ENCODE measurements around the gene MELTF. TPM values are rescaled to one million over a fixed set of nuclear protein-coding genes. Genes with fewer than 3 reads are reported as not detected.

Gene MELTF
- total and polyA plus RNA-seq, 2 experiments from 2014 or later, result 0.86 to 1.1 TPM

GRCh38 chr3:196985298-196985697 is 44.3 kb downstream of the MELTF start:
- Histone ChIP-seq H3K79me2 (ENCODE audit: insufficient read depth) (no peaks in the 10 kb centered on the region), H3K4me1 (ENCODE audit: insufficient read depth) (peaks cover 4% of the 10 kb centered on the region; the same call in 1 of the 2 replicates), H3K9me3 (ENCODE audit: low read depth) (no peaks in the 10 kb centered on the region), H3K4me3 (no peak overlapping the region), H3K9me2 (ENCODE audit: insufficient read depth) (no peaks in the 10 kb centered on the region), H3K4me2 (ENCODE audit: unreplicated experiment) (no peak overlapping the region), H3K36me3 (ENCODE audit: low read depth) (no peaks in the 10 kb centered on the region), H3F3A (ENCODE audit: insufficient read depth) (no peaks in the 10 kb centered on the region), H3K9ac (no peak overlapping the region), H3K27me3 (replicated peaks; ENCODE audit: insufficient read depth) (0 out of 2 replicates have a peak, but pooled peaks cover 5% of the 10 kb centered on the region), H2AFZ (no peak overlapping the region), H3K27ac (no peak overlapping the region), H4K20me1 (ENCODE audit: insufficient read depth) (no peaks in the 10 kb centered on the region)
- in situ Hi-C loops (cut with MboI), result loop anchor here (25.0 kb wide), 1 partner anchor 202 kb away; no protein-coding TSS in a partner anchor
- WGBS, 2 experiments (ENCODE audit: low coverage in 1 of 2, low lambda C conversion rate in 2 of 2, missing lambda C conversion rate in 2 of 2), result 64 to 65% methylated on average over 6 of the region's 6 CpGs
- DNase-seq, result no peak
- TF ChIP-seq EZH2 (IDR thresholded peaks at IDR 0.05; ENCODE audit: insufficient read depth, poor library complexity, severe bottlenecking) (no peak), EZH2phosphoT487 (IDR thresholded peaks at IDR 0.05; ENCODE audit: insufficient read depth, low read depth) (no peak)

GRCh38 chr3:196983186-196983585 is 46.4 kb downstream of the MELTF start:
- DNase-seq, result no peak
- no peaks in the 10 kb centered on the region for H3K79me2 ChIP-seq (ENCODE audit: insufficient read depth)
- no peak overlapping the region for H2AFZ ChIP-seq
- H3K4me2 ChIP-seq (ENCODE audit: unreplicated experiment), result no peak overlapping the region
- H3K4me1 ChIP-seq (ENCODE audit: insufficient read depth), result no peaks in the 10 kb centered on the region; the same call in 1 of the 2 replicates
- no peak overlapping the region for H3K4me3 ChIP-seq
- WGBS, 2 experiments (ENCODE audit: low coverage in 1 of 2, low lambda C conversion rate in 2 of 2, missing lambda C conversion rate in 2 of 2), result 9 to 31% methylated on average over 1 of the region's 1 CpG
- H4K20me1 ChIP-seq (ENCODE audit: insufficient read depth), result no peaks in the 10 kb centered on the region
- H3K36me3 ChIP-seq (ENCODE audit: low read depth), result no peaks in the 10 kb centered on the region
- no peaks in the 10 kb centered on the region for H3F3A ChIP-seq (ENCODE audit: insufficient read depth)
- in situ Hi-C loops (cut with MboI), result loop anchor here (25.0 kb wide), 1 partner anchor 204 kb away; no protein-coding TSS in a partner anchor
- no peaks in the 10 kb centered on the region for H3K9me3 ChIP-seq (ENCODE audit: low read depth)
- no peak overlapping the region for H3K27ac ChIP-seq
- no peaks in the 10 kb centered on the region for H3K9me2 ChIP-seq (ENCODE audit: insufficient read depth)
- no peak overlapping the region for H3K9ac ChIP-seq
- 0 out of 2 replicates have a peak, but pooled peaks cover 5% of the 10 kb centered on the region for H3K27me3 ChIP-seq (replicated peaks; ENCODE audit: insufficient read depth)
- TF ChIP-seq EZH2phosphoT487 (IDR thresholded peaks at IDR 0.05; ENCODE audit: insufficient read depth, low read depth) (no peak), EZH2 (IDR thresholded peaks at IDR 0.05; ENCODE audit: insufficient read depth, poor library complexity, severe bottlenecking) (no peak)

GRCh38 chr3:196981657-196982056 is 48.0 kb downstream of the MELTF start:
- H3K27ac ChIP-seq, result no peak overlapping the region
- no peak for DNase-seq
- no peaks in the 10 kb centered on the region for H3K36me3 ChIP-seq (ENCODE audit: low read depth)
- H3K27me3 ChIP-seq (replicated peaks; ENCODE audit: insufficient read depth), result 0 out of 2 replicates have a peak, but pooled peaks cover 5% of the 10 kb centered on the region
- 81 to 89% methylated on average over 13 of the region's 13 CpGs for WGBS, 2 experiments (ENCODE audit: low coverage in 1 of 2, low lambda C conversion rate in 2 of 2, missing lambda C conversion rate in 2 of 2)
- in situ Hi-C loops (cut with MboI), result loop anchor here (25.0 kb wide), 1 partner anchor 206 kb away; no protein-coding TSS in a partner anchor
- H3K4me3 ChIP-seq, result no peak overlapping the region
- H3K9me2 ChIP-seq (ENCODE audit: insufficient read depth), result no peaks in the 10 kb centered on the region
- no peak overlapping the region for H3K9ac ChIP-seq
- TF ChIP-seq EZH2phosphoT487 (IDR thresholded peaks at IDR 0.05; ENCODE audit: insufficient read depth, low read depth) (no peak), EZH2 (IDR thresholded peaks at IDR 0.05; ENCODE audit: insufficient read depth, poor library complexity, severe bottlenecking) (no peak)
- H3K79me2 ChIP-seq (ENCODE audit: insufficient read depth), result no peaks in the 10 kb centered on the region
- H2AFZ ChIP-seq, result no peak overlapping the region
- H3K4me1 ChIP-seq (ENCODE audit: insufficient read depth), result no peaks in the 10 kb centered on the region; the same call in 1 of the 2 replicates
- H3K4me2 ChIP-seq (ENCODE audit: unreplicated experiment), result no peak overlapping the region
- no peaks in the 10 kb centered on the region for H4K20me1 ChIP-seq (ENCODE audit: insufficient read depth)
- no peaks in the 10 kb centered on the region for H3F3A ChIP-seq (ENCODE audit: insufficient read depth)
- H3K9me3 ChIP-seq (ENCODE audit: low read depth), result no peaks in the 10 kb centered on the region

- TF ChIP-seq EZH2 (IDR thresholded peaks at IDR 0.05; ENCODE audit: insufficient read depth, poor library complexity, severe bottlenecking) (no peak), EZH2phosphoT487 (IDR thresholded peaks at IDR 0.05; ENCODE audit: insufficient read depth, low read depth) (no peak)
- Histone ChIP-seq H3K36me3 (ENCODE audit: low read depth) (no peaks in the 10 kb centered on the region), H3K9me3 (ENCODE audit: low read depth) (no peaks in the 10 kb centered on the region), H3K27me3 (replicated peaks; ENCODE audit: insufficient read depth) (0 out of 2 replicates have a peak, but pooled peaks cover 5% of the 10 kb centered on the region), H3K4me2 (ENCODE audit: unreplicated experiment) (no peak overlapping the region), H3F3A (ENCODE audit: insufficient read depth) (no peaks in the 10 kb centered on the region), H3K9me2 (ENCODE audit: insufficient read depth) (no peaks in the 10 kb centered on the region), H3K4me1 (ENCODE audit: insufficient read depth) (no peaks in the 10 kb centered on the region; the same call in 1 of the 2 replicates), H4K20me1 (ENCODE audit: insufficient read depth) (no peaks in the 10 kb centered on the region), H2AFZ (no peak overlapping the region), H3K79me2 (ENCODE audit: insufficient read depth) (no peaks in the 10 kb centered on the region), H3K9ac (no peak overlapping the region), H3K4me3 (no peak overlapping the region), H3K27ac (no peak overlapping the region)
- peak; percentile 83 for DNase-seq
- in situ Hi-C loops (cut with MboI), result loop anchor here (25.0 kb wide), 1 partner anchor 208 kb away; no protein-coding TSS in a partner anchor
- 76 to 78% methylated on average over 10 of the region's 10 CpGs for WGBS, 2 experiments (ENCODE audit: low coverage in 1 of 2, low lambda C conversion rate in 2 of 2, missing lambda C conversion rate in 2 of 2)
Observed at GRCh38 chr3:196979545-196979944, 50.1 kb downstream of the MELTF start.

Data from GM23248 (cell line).